ENCODE data around the gene COL17A1. TPM values are rescaled to one million over a fixed set of nuclear protein-coding genes. Genes with fewer than 3 reads are reported as not detected.
A peak's percentile ranks its signal among the peaks of the same experiment; 100 is the strongest.

Gene COL17A1
- total and polyA plus RNA-seq, 8 donors: 0.45 to 53.3 (median 4.5) TPM

DNA sequence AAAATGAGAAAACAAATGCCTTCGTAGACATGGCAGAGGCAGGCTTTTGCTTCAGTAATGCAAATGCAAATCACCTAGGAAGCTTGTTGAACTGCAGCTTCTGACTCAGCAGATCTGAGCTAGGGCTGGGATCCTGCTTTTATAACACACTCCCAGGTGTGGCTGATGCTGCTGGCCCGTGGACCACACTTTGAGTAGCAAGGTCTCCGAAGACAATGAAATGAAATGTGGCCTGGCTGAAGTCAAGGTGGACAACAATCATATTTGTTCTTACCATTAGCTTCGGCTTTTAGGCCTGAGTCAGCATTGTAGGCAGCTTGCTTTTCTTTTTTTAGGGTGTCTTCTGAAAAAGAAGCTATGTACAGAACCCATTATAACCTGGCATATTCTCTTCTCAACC is 26.3 kb downstream of the COL17A1 start:
- no peak for TF ChIP-seq POLR2AphosphoS5 (IDR thresholded peaks at IDR 0.05)
- Histone ChIP-seq H3K9me3 (no peaks in the 10 kb centered on the region), H3K4me1 (no peaks in the 10 kb centered on the region), H3K27me3 (no peaks in the 10 kb centered on the region), H3K4me3 (no peak overlapping the region), H3K36me3 (no peaks in the 10 kb centered on the region), H3K27ac (no peak overlapping the region)
- intact Hi-C loops (cut with DNase I; ENCODE audit: low total_unique reads): no loop called here
- peak in 1 of 2 donors; percentile 38 for DNase-seq
- 57 to 71% (median 62%) methylated on average over 4 of the region's 4 CpGs for WGBS, 5 donors

DNA sequence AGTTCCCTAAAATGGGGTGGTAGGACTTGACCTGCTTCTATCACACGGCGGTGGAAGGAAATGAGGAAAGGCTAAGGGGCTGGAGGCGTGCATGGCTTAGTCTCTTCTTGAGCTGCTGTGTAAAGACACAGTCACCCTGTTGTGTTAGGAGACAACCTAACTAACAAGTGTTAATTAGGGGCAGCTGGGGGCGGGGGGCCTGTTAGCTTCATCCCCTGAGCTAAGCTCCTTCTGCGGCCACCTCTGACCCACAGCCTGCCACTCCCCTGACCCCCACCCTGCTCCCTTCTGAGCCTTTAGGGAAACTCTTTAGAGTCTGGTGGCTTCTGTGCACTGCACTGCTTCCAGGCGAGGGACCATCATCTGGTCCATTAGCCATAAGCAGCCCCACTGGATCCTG is 28.0 kb downstream of the COL17A1 start:
- no peak overlapping the region for H3K4me3 ChIP-seq
- TF ChIP-seq EP300 (IDR thresholded peaks at IDR 0.05) (no peak), POLR2AphosphoS5 (IDR thresholded peaks at IDR 0.05) (no peak), POLR2A (IDR thresholded peaks at IDR 0.05) (no peak)
- TF ChIP-seq, protein P1, sequence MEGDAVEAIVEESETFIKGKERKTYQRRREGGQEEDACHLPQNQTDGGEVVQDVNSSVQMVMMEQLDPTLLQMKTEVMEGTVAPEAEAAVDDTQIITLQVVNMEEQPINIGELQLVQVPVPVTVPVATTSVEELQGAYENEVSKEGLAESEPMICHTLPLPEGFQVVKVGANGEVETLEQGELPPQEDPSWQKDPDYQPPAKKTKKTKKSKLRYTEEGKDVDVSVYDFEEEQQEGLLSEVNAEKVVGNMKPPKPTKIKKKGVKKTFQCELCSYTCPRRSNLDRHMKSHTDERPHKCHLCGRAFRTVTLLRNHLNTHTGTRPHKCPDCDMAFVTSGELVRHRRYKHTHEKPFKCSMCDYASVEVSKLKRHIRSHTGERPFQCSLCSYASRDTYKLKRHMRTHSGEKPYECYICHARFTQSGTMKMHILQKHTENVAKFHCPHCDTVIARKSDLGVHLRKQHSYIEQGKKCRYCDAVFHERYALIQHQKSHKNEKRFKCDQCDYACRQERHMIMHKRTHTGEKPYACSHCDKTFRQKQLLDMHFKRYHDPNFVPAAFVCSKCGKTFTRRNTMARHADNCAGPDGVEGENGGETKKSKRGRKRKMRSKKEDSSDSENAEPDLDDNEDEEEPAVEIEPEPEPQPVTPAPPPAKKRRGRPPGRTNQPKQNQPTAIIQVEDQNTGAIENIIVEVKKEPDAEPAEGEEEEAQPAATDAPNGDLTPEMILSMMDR (IDR thresholded peaks at IDR 0.05): no peak
- intact Hi-C loops (cut with DNase I; ENCODE audit: low total_unique reads): no loop called here
- no peaks in the 10 kb centered on the region for H3K36me3 ChIP-seq
- 72 to 86% (median 81%) methylated on average over 5 to 6 of the region's 6 CpGs for WGBS, 5 donors
- no peaks in the 10 kb centered on the region for H3K27me3 ChIP-seq
- H3K4me1 ChIP-seq: no peaks in the 10 kb centered on the region
- H3K9me3 ChIP-seq: no peaks in the 10 kb centered on the region
- no peak overlapping the region for H3K27ac ChIP-seq
- DNase-seq: no peak

DNA sequence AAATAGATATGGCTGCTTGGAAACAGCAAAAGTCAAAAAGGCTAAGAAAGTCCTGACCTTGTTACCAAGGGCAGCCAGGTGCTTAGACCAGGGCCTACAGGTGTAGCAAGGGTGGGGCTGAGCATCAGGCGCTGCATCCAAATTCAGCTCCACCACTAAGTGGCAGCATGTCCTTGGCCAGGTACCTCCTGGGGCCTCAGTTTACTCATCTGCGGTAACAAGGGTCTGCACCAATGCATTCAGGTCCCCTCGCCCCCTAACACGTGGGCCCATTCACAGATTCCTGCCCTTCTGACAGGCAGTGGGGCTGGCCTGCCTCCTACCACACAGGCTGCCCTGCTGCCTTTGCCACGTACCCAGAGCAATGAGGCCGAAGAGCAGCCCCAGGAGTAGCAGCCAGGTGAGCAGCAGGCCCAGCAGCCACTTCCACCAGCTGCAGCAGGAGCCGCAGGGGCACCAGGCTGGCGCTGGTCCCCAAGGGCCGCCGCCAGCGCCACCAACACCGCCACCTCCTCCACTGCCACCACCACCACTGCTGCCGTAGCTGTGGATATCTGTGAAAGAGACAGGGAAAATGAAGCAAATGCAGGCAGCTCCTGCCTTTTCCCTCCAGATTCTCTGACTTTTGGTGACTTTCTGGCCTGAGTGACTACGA is 28.9 kb downstream of the COL17A1 start:
- no peaks in the 10 kb centered on the region for H3K27me3 ChIP-seq
- no peaks in the 10 kb centered on the region for H3K36me3 ChIP-seq
- H3K9me3 ChIP-seq: no peaks in the 10 kb centered on the region
- WGBS, 5 donors: 83 to 89% (median 88%) methylated on average over 11 to 14 of the region's 14 CpGs
- no peak overlapping the region for H3K4me3 ChIP-seq
- no peak for DNase-seq
- intact Hi-C loops (cut with DNase I; ENCODE audit: low total_unique reads): no loop called here
- H3K4me1 ChIP-seq: no peaks in the 10 kb centered on the region
- TF ChIP-seq POLR2A (IDR thresholded peaks at IDR 0.05) (no peak), EP300 (IDR thresholded peaks at IDR 0.05) (no peak), POLR2AphosphoS5 (IDR thresholded peaks at IDR 0.05) (no peak)
- TF ChIP-seq, protein P1 (IDR thresholded peaks at IDR 0.05): no peak
- H3K27ac ChIP-seq: no peak overlapping the region

DNA sequence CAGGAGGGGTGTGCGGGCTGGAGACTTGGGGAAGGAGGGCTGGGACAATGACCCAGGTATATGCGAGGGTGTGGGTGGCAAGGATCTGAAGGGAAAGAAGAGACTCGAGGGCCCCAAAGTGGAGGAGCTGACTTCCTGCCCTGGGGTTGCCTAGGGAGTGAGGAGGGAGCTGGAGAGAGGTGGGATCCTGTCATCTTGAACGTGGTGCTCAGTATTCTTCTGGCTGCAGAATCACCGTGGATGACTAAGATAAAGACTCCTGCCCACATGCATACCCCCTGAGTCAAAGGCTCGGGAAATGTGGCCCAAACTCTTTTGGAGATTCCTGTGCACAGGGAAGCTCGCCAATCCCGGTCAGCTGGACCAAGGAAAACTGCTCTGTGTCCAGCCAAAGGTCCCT is 31.2 kb downstream of the COL17A1 start:
- Histone ChIP-seq H3K36me3 (no peaks in the 10 kb centered on the region), H3K9me3 (no peaks in the 10 kb centered on the region), H3K27ac (no peak overlapping the region), H3K27me3 (no peaks in the 10 kb centered on the region), H3K4me1 (peaks cover 0 to 10% (median under 1%) of the 10 kb centered on the region in 4 donors), H3K4me3 (no peak overlapping the region)
- whole genome bisulfite sequencing, 5 donors: 68 to 82% (median 73%) methylated on average over 8 of the region's 8 CpGs
- intact Hi-C loops (cut with DNase I; ENCODE audit: low total_unique reads): no loop called here
- TF ChIP-seq, protein P1 (IDR thresholded peaks at IDR 0.05): no peak
- no peak for TF ChIP-seq POLR2A (IDR thresholded peaks at IDR 0.05)
- no peak for TF ChIP-seq EP300 (IDR thresholded peaks at IDR 0.05)
- no peak for TF ChIP-seq POLR2AphosphoS5 (IDR thresholded peaks at IDR 0.05)
- no peak for DNase-seq

DNA sequence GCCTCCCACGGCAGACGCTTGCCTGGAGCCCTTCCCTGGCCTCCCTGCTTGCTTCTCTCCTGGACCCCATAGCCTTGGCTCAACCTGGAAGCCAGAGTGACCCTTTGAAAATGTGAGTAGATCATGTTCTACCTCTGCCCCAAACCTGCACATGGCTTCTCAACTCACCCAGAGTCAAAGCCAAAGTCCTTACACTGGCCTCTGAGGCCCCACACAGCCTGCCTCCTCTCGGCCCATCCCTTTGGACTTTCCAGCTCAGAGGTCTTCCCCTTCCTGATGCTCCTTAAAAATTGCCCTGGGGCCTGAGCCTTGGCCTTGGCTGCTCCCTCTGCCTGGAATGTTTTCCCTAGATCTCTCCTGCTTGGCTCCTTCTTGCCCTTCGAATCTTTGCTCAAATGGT is 32.5 kb downstream of the COL17A1 start:
- 88 to 98% (median 95%) methylated on average over 4 of the region's 4 CpGs for WGBS, 5 donors
- intact Hi-C loops (cut with DNase I; ENCODE audit: low total_unique reads): no loop called here
- H3K36me3 ChIP-seq: no peaks in the 10 kb centered on the region
- no peak for DNase-seq
- no peaks in the 10 kb centered on the region for H3K27me3 ChIP-seq
- TF ChIP-seq POLR2A (IDR thresholded peaks at IDR 0.05): no peak
- H3K9me3 ChIP-seq: no peaks in the 10 kb centered on the region
- no peak overlapping the region for H3K4me3 ChIP-seq
- peaks cover 0 to 19% (median 6%) of the 10 kb centered on the region in 4 donors for H3K4me1 ChIP-seq
- H3K27ac ChIP-seq: no peak overlapping the region

Measured in stomach (tissue), 9 donors.